GM21360 (cell line): ENCODE measurements around the gene WNT9A.

ENCODE experiments used
- ATAC-seq: cut with Tn5 transposase; IDR thresholded peaks from one replicate; pipeline ENCODE4 v1.9.1; 2021; ENCODE audit warnings: mild to moderate bottlenecking, moderate library complexity; ENCODE audit not compliant: unreplicated experiment

Gene WNT9A

GRCh38 chr1:227955808-227956207 is 8.1 kb upstream of the WNT9A start:
- ATAC-seq = no peak

GRCh38 chr1:227954163-227954850 is 6.6 kb upstream of the WNT9A start:
- ATAC-seq = no peak

- no peak for ATAC-seq
These were observed 5.3 kb upstream of the WNT9A start for GRCh38 chr1:227953022-227953412.

- no peak for ATAC-seq
These were observed 4.8 kb upstream of the WNT9A start for GRCh38 chr1:227952374-227953021.

GRCh38 chr1:227951624-227952373 is 4.1 kb upstream of the WNT9A start:
- ATAC-seq = no peak

- ATAC-seq = no peak
These were observed 3.1 kb upstream of the WNT9A start for GRCh38 chr1:227950735-227951346.

GRCh38 chr1:227949954-227950734 is 2.4 kb upstream of the WNT9A start:
- no peak for ATAC-seq

GRCh38 chr1:227949341-227949921 is 1.7 kb upstream of the WNT9A start:
- no peak for ATAC-seq

GRCh38 chr1:227948493-227949260 is 945 bp upstream of the WNT9A start:
- no peak for ATAC-seq

GRCh38 chr1:227947386-227947675 is 401 bp downstream of the WNT9A start:
- no peak for ATAC-seq

- peak; percentile 68 for ATAC-seq
These were observed 927 bp downstream of the WNT9A start for GRCh38 chr1:227946624-227947385.

GRCh38 chr1:227945891-227946623 is 1.7 kb downstream of the WNT9A start:
- no peak for ATAC-seq

GRCh38 chr1:227944931-227945890 is 2.5 kb downstream of the WNT9A start:
- no peak for ATAC-seq

- no peak for ATAC-seq
These were observed 3.4 kb downstream of the WNT9A start for GRCh38 chr1:227944090-227944930.

- ATAC-seq = no peak
These were observed 4.2 kb downstream of the WNT9A start for GRCh38 chr1:227943381-227944089.
